ENCODE measurements around the gene COL1A2. TPM values are rescaled to one million over a fixed set of nuclear protein-coding genes. Genes with fewer than 3 reads are reported as not detected.

COL1A2 gene
- total and polyA plus RNA-seq, 7 donors, result 10.8 to 85.0 (median 24.5) TPM

DNA sequence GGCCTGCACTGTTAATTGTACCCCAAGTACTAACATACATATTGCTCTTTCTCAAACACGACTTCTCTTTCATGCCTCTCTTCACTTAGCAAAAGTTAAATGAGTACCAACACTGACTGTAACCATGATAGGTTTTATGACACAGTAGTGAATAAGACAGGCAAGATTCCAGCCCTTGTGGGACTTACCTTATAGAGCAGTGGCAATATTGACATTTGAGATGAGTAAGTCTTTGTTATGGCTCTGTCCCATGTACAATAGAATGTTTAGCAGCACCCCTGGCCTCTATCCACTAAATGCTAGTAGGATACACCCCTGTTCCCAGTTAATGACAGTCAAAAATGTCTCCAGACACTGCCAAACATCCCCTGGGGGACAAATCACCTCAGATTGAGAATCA is 11.9 kb upstream of the COL1A2 start:
- ATAC-seq (no peak), DNase-seq (no peak)
- TF ChIP-seq, protein P1, sequence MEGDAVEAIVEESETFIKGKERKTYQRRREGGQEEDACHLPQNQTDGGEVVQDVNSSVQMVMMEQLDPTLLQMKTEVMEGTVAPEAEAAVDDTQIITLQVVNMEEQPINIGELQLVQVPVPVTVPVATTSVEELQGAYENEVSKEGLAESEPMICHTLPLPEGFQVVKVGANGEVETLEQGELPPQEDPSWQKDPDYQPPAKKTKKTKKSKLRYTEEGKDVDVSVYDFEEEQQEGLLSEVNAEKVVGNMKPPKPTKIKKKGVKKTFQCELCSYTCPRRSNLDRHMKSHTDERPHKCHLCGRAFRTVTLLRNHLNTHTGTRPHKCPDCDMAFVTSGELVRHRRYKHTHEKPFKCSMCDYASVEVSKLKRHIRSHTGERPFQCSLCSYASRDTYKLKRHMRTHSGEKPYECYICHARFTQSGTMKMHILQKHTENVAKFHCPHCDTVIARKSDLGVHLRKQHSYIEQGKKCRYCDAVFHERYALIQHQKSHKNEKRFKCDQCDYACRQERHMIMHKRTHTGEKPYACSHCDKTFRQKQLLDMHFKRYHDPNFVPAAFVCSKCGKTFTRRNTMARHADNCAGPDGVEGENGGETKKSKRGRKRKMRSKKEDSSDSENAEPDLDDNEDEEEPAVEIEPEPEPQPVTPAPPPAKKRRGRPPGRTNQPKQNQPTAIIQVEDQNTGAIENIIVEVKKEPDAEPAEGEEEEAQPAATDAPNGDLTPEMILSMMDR (IDR thresholded peaks at IDR 0.05), result no peak
- Histone ChIP-seq H3K27me3 (ENCODE audit: insufficient read depth in 3 of 3, low read length in 2 of 3) (no peaks in the 10 kb centered on the region), H3K4me3 (no peak overlapping the region), H3K36me3 (ENCODE audit: insufficient read depth in 1 of 2, low read depth in 1 of 2) (no peaks in the 10 kb centered on the region), H3K9me3 (no peaks in the 10 kb centered on the region), H3K27ac (no peak overlapping the region), H3K4me1 (no peaks in the 10 kb centered on the region)
- intact Hi-C loops (cut with DNase I), result no loop called here
- 89 to 92% (median 92%) methylated on average over 1 of the region's 1 CpG for WGBS, 3 donors

DNA sequence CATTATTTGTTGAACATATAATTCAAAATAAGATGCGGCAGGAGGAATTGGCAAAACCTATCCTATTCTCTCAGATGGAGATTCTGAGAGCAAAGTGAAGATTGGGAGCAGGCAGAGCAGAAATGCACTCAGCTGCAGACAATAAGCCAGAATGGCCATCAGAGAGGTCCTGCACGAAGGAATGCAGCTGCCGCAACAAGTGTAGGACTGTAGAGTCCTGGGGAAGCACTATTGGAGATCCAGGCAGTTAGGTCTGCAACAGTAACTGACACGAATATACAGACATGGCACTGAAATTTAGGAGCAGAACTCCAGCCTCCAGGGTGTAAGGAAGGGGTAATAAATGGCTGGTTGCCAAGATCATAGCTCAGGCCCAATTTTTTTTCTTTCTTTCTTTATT is 10.4 kb upstream of the COL1A2 start:
- H3K36me3 ChIP-seq (ENCODE audit: insufficient read depth in 1 of 2, low read depth in 1 of 2), result no peaks in the 10 kb centered on the region
- no peaks in the 10 kb centered on the region for H3K9me3 ChIP-seq
- TF ChIP-seq, protein P1 (IDR thresholded peaks at IDR 0.05), result no peak
- H3K4me1 ChIP-seq, result no peaks in the 10 kb centered on the region
- WGBS, 3 donors, result 75 to 81% (median 75%) methylated on average over 4 of the region's 4 CpGs
- H3K4me3 ChIP-seq, result no peak overlapping the region
- no peaks in the 10 kb centered on the region for H3K27me3 ChIP-seq (ENCODE audit: insufficient read depth in 3 of 3, low read length in 2 of 3)
- DNase-seq (no peak), ATAC-seq (no peak)
- H3K27ac ChIP-seq, result no peak overlapping the region
- intact Hi-C loops (cut with DNase I), result no loop called here

DNA sequence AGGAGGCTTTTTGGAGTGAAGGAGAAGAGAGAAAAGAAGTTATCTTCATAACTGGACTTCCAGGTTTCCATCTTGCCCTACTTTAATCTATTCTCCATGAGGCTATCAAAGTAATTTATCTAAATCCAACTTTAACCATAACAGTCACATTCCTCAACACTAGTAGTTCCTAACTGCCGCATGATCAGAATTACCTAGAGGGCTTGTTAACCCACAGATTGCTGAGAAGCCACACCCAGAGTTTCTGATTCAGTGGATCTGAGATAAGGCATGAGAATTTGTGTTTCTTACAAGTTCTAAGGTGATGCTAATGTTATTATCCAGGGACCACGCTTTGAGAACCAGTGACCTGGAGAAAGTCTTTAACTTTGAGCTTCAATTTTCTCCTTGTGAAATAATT is 8.3 kb upstream of the COL1A2 start:
- no peak overlapping the region for H3K27ac ChIP-seq
- intact Hi-C loops (cut with DNase I), result no loop called here
- TF ChIP-seq, protein P1 (IDR thresholded peaks at IDR 0.05), result no peak
- no peaks in the 10 kb centered on the region for H3K27me3 ChIP-seq (ENCODE audit: insufficient read depth in 3 of 3, low read length in 2 of 3)
- H3K36me3 ChIP-seq (ENCODE audit: insufficient read depth in 1 of 2, low read depth in 1 of 2), result no peaks in the 10 kb centered on the region
- DNase-seq (no peak), ATAC-seq (no peak)
- WGBS, 3 donors, result 79 to 89% (median 84%) methylated on average over 2 of the region's 2 CpGs
- H3K9me3 ChIP-seq, result no peaks in the 10 kb centered on the region
- H3K4me1 ChIP-seq, result no peaks in the 10 kb centered on the region
- no peak overlapping the region for H3K4me3 ChIP-seq

DNA sequence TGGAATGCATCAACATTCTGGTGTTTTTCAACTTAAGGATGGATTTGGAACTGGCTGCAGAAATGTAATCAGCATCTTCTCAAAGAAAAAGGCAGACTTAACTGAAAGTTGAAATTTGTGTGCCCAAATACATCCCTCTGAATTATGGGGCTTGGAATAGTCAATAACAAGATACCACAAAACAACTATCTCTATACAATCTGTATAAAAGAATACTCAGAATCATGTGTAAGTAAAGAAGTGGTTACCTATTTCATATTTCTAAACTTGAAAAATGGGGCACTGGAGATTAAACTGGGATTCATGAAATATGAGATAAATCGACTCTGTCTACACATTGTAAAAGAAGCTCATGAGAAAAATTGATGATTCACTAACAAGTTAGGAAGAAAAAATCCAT is 6.2 kb upstream of the COL1A2 start:
- intact Hi-C loops (cut with DNase I), result no loop called here
- DNase-seq, result no peak
- peaks cover 0 to 2% (median 0%) of the 10 kb centered on the region in 3 donors for H3K27me3 ChIP-seq (ENCODE audit: insufficient read depth in 3 of 3, low read length in 2 of 3)
- H3K4me3 ChIP-seq, result no peak overlapping the region
- no peak overlapping the region for H3K27ac ChIP-seq
- H3K9me3 ChIP-seq, result no peaks in the 10 kb centered on the region
- TF ChIP-seq, protein P1 (IDR thresholded peaks at IDR 0.05), result no peak
- H3K36me3 ChIP-seq (ENCODE audit: insufficient read depth in 1 of 2, low read depth in 1 of 2), result no peaks in the 10 kb centered on the region
- no peaks in the 10 kb centered on the region for H3K4me1 ChIP-seq
- WGBS, 3 donors, result 53 to 58% (median 57%) methylated on average over 1 of the region's 1 CpG
- ATAC-seq, result no peak

DNA sequence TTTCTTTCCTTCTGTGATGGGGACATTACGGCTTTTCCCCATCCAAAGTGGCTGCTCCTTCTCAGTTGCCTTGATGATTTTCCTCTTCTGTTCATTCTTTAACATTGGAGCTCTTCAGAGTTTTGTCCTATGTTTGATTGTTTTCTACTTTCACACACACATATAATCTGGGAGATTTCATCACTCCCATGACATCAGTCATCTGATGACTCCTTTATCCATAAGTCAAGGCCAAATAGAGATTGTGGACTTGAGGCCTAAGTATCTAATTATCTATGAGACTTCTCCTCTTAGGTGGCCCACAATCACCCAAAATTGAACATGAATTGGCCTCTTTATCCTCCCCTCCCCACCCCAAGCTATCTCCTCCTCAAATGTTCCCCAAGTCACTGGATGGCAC is 5.3 kb upstream of the COL1A2 start:
- Histone ChIP-seq H3K4me3 (no peak overlapping the region), H3K27ac (no peak overlapping the region), H3K36me3 (ENCODE audit: insufficient read depth in 1 of 2, low read depth in 1 of 2) (no peaks in the 10 kb centered on the region), H3K4me1 (no peaks in the 10 kb centered on the region), H3K27me3 (ENCODE audit: insufficient read depth in 3 of 3, low read length in 2 of 3) (peaks cover 0 to 6% (median 3%) of the 10 kb centered on the region in 3 donors), H3K9me3 (no peaks in the 10 kb centered on the region)
- WGBS, 3 donors, result 94 to 100% (median 100%) methylated on average over 1 of the region's 1 CpG
- no peak for DNase-seq
- ATAC-seq, result no peak
- TF ChIP-seq, protein P1 (IDR thresholded peaks at IDR 0.05), result no peak
- intact Hi-C loops (cut with DNase I), result no loop called here
